ENCODE results near the gene SPATA46. TPM values are rescaled to one million over a fixed set of nuclear protein-coding genes. Genes with fewer than 3 reads are reported as not detected.

The SPATA46 gene
- total and polyA plus RNA-seq, 2 donors (not counting 3 experiments of a cell fraction or from before 2014, with no cell fraction given): not detected

- TF ChIP-seq CTCF (IDR thresholded peaks at IDR 0.05; ENCODE audit: extremely low read depth in 1 of 2, insufficient read depth in 1 of 2, low read depth in 1 of 2, low read length in 2 of 2): no peak
- no peak for TF ChIP-seq FOS (IDR thresholded peaks at IDR 0.05; ENCODE audit: borderline replicate concordance, insufficient read depth, low read length)
- TF ChIP-seq POLR2A (IDR thresholded peaks at IDR 0.05; ENCODE audit: low read depth, low read length): no peak
- TF ChIP-seq EZH2 (IDR thresholded peaks at IDR 0.05; ENCODE audit: borderline replicate concordance, low read depth, low read length, severe bottlenecking): no peak
- no peak for TF ChIP-seq MYC (IDR thresholded peaks at IDR 0.05; ENCODE audit: low read depth, low read length)
- no peak for TF ChIP-seq POLR2AphosphoS5 (IDR thresholded peaks at IDR 0.05; ENCODE audit: insufficient read depth, low read depth, low read length)
- TF ChIP-seq MAX (IDR thresholded peaks at IDR 0.05; ENCODE audit: insufficient read depth, insufficient read length): no peak
- TF ChIP-seq JUN (IDR thresholded peaks at IDR 0.05; ENCODE audit: borderline replicate concordance, insufficient read depth, insufficient read length, low read depth): no peak
- TF ChIP-seq GATA2 (IDR thresholded peaks at IDR 0.05; ENCODE audit: insufficient read depth, insufficient read length, low read depth, low read length): no peak
- Histone ChIP-seq H3K4me1 (ENCODE audit: control insufficient read depth, extremely low read depth, insufficient read depth, low read length) (no peaks in the 10 kb centered on the region), H3K9me3 (replicated peaks; ENCODE audit: control insufficient read depth, insufficient read depth, low read length) (no peaks in the 10 kb centered on the region), H3K9me1 (replicated peaks; ENCODE audit: control insufficient read depth, extremely low read depth, insufficient read depth, low read length) (no peaks in the 10 kb centered on the region), H3K4me3 (replicated peaks in 1 of 3; ENCODE audit: insufficient read depth in 1 of 3, low read depth in 1 of 3, low read length in 3 of 3) (no peak overlapping the region), H3K36me3 (ENCODE audit: control insufficient read depth in 2 of 2, extremely low read depth in 1 of 2, insufficient read depth in 2 of 2, low read length in 2 of 2) (peaks cover 0 to 4% of the 10 kb centered on the region in 2 experiments), H3K79me2 (ENCODE audit: control insufficient read depth, insufficient read depth, low read length) (no peaks in the 10 kb centered on the region), H3K4me2 (ENCODE audit: insufficient read depth, low read length) (no peak overlapping the region), H4K20me1 (replicated peaks; ENCODE audit: control insufficient read depth, extremely low read depth, insufficient read depth, low read length) (no peaks in the 10 kb centered on the region), H3K27me3 (ENCODE audit: control insufficient read depth in 2 of 2, insufficient read depth in 2 of 2, low read length in 2 of 2) (no peaks in the 10 kb centered on the region), H3K27ac (ENCODE audit: insufficient read depth, low read depth, low read length) (no peak overlapping the region), H3K9ac (replicated peaks; ENCODE audit: extremely low read depth, insufficient read depth, low read length) (no peak overlapping the region), H2AFZ (ENCODE audit: low read depth, low read length) (no peak overlapping the region)
- POLR2A ChIA-PET: no interaction called here
- CTCF ChIA-PET: interaction anchor here (4.4 kb wide), 1 partner anchor 12 kb away, joined by 24 read pairs; no protein-coding TSS in a partner anchor
- BruUV-seq (replicated peaks): no TSS peak
- no peak for DNase-seq (ENCODE audit: low read depth, low spot score)
- intact Hi-C loops (cut with micrococcal nuclease): no loop called here
- no peak for FAIRE-seq
- dilution Hi-C loops (cut with MboI; ENCODE audit: extremely low pct_ligation_motif_present, low sequenced_read_pairs): no loop called here
These were observed 7.1 kb downstream of the SPATA46 start for GRCh38 chr1:162369571-162369970.
